Kidney epithelial cell (primary cell): ENCODE results near the gene NDST1. TPM values are rescaled to one million over a fixed set of nuclear protein-coding genes. Genes with fewer than 3 reads are reported as not detected.

Experiments
- DNase-seq: peaks from one replicate; pipeline ENCODE4 v3.0.0-alpha.2; 2010; ENCODE audit warnings: low read depth
- H3K27me3 ChIP-seq: 2 replicates; pipeline ENCODE4 v1.6.0; 2011; ENCODE audit warnings: low read length; ENCODE audit not compliant: control insufficient read depth, insufficient read depth
- H3K36me3 ChIP-seq: 2 replicates; pipeline ENCODE4 v1.5.1; 2011; ENCODE audit warnings: low read length; ENCODE audit not compliant: control insufficient read depth, insufficient read depth
- H3K4me3 ChIP-seq: 2 replicates; pipeline ENCODE4 v1.5.1; 2011; ENCODE audit warnings: low read depth, mild to moderate bottlenecking, control low read depth, low read length
- CTCF ChIP-seq: IDR thresholded peaks from 2 replicates; pipeline ENCODE4 v1.5.1; 2011; ENCODE audit warnings: mild to moderate bottlenecking, moderate library complexity, low read length, control low read depth, inconsistent platforms; ENCODE audit not compliant: insufficient read depth, poor library complexity, severe bottlenecking
- total RNA-seq: library from RNA; depleted of rRNA; stranded (reverse); fragments of >200 nt; gene quantifications from 2 replicates; pipeline ENCODE4 v1.2.3, GENCODE V29; 2015

NDST1 gene
- total RNA-seq, 1 donor from 2014 or later, result 192 TPM

- H3K36me3 ChIP-seq, result no peaks in the 10 kb centered on the region
- no peak overlapping the region for H3K4me3 ChIP-seq
- DNase-seq, result no peak
- no peaks in the 10 kb centered on the region for H3K27me3 ChIP-seq
- no peak for TF ChIP-seq CTCF
Measured at GRCh38 chr5:150502847-150503246, 5.1 kb upstream of the NDST1 start.

- H3K4me3 ChIP-seq, result no peak overlapping the region
- no peak for DNase-seq
- H3K27me3 ChIP-seq, result no peaks in the 10 kb centered on the region
- TF ChIP-seq CTCF, result no peak
- H3K36me3 ChIP-seq, result no peaks in the 10 kb centered on the region
Measured at GRCh38 chr5:150503386-150503785, 4.5 kb upstream of the NDST1 start.

GRCh38 chr5:150503977-150504620 is 3.8 kb upstream of the NDST1 start:
- no peak for TF ChIP-seq CTCF
- no peaks in the 10 kb centered on the region for H3K36me3 ChIP-seq
- no peak overlapping the region for H3K4me3 ChIP-seq
- no peak for DNase-seq
- no peaks in the 10 kb centered on the region for H3K27me3 ChIP-seq

- TF ChIP-seq CTCF, result no peak
- no peaks in the 10 kb centered on the region for H3K36me3 ChIP-seq
- H3K4me3 ChIP-seq, result no peak overlapping the region
- no peaks in the 10 kb centered on the region for H3K27me3 ChIP-seq
- DNase-seq, result no peak
Measured at GRCh38 chr5:150505041-150505511, 2.9 kb upstream of the NDST1 start.

GRCh38 chr5:150505816-150506215 is 2.1 kb upstream of the NDST1 start:
- Histone ChIP-seq H3K36me3 (no peaks in the 10 kb centered on the region), H3K4me3 (no peak overlapping the region), H3K27me3 (no peaks in the 10 kb centered on the region)
- no peak for DNase-seq
- no peak for TF ChIP-seq CTCF
